WTC11 (cell line): ENCODE measurements around the gene NELL2. TPM values are rescaled to one million over a fixed set of nuclear protein-coding genes. Genes with fewer than 3 reads are reported as not detected.

Experiments used
- ATAC-seq: fragments of 200-7000 bp; cut with Tn5 transposase; 2 replicates; pipeline ENCODE4 v1.10.0; 2021; ENCODE audit warnings: mild to moderate bottlenecking, moderate library complexity
- CTCF ChIA-PET: fragments of 300-600 bp; sonication (Branson Sonifier 250); formaldehyde crosslinking; loops from one replicate; lab custom pipeline; 2021; ENCODE audit warnings: antibody characterized with exemption; lab: Charles Lee
- POLR2A ChIA-PET: fragments of 350-600 bp; sonication (Branson Sonifier 250); formaldehyde crosslinking; loops from one replicate; lab custom pipeline; 2021; ENCODE audit warnings: antibody characterized with exemption; lab: Charles Lee
- DNase-seq: peaks from one replicate; pipeline ENCODE4 v3.0.0; 2021; ENCODE audit warnings: low spot score
- H3K27ac Mint-ChIP-seq: 2 replicates; pipeline ENCODE4 v1.8.0; 2021; ENCODE audit warnings: mixed read lengths
- H3K27me3 Mint-ChIP-seq: 2 replicates; pipeline ENCODE4 v1.8.0; 2021; ENCODE audit warnings: low read depth, mild to moderate bottlenecking, moderate library complexity, mixed read lengths
- H3K36me3 Mint-ChIP-seq: 2 replicates; pipeline ENCODE4 v1.8.0; 2021; ENCODE audit warnings: mixed read lengths
- H3K4me1 Mint-ChIP-seq: 2 replicates; pipeline ENCODE4 v1.8.0; 2022; ENCODE audit warnings: mixed read lengths
- H3K4me3 Mint-ChIP-seq: 2 replicates; pipeline ENCODE4 v1.8.0; 2021; ENCODE audit warnings: mild to moderate bottlenecking, moderate library complexity, mixed read lengths
- H3K9me3 Mint-ChIP-seq: 2 replicates; pipeline ENCODE4 v1.8.0; 2021; ENCODE audit warnings: mixed read lengths
- ARID4B ChIP-seq: sonication (generic); formaldehyde crosslinking; IDR thresholded peaks from 2 replicates; pipeline ENCODE4 v1.8.0; 2023; ENCODE audit warnings: missing genetic modification reagents, mild to moderate bottlenecking, borderline replicate concordance
- ATF3 ChIP-seq: sonication (generic); formaldehyde crosslinking; conservative IDR thresholded peaks from 2 replicates; pipeline ENCODE4 v1.8.1; 2022; ENCODE audit warnings: mild to moderate bottlenecking, missing genetic modification reagents
- CDX4 ChIP-seq: fragments of 250-450 bp; sonication (Bioruptor Pico); IDR thresholded peaks from 2 replicates; pipeline ENCODE4 v1.9.0; 2021; ENCODE audit warnings: moderate library complexity, mild to moderate bottlenecking, inconsistent platforms, borderline replicate concordance
- CREM ChIP-seq: sonication (generic); formaldehyde crosslinking; IDR thresholded peaks from 2 replicates; pipeline ENCODE4 v1.8.1; 2022; ENCODE audit warnings: mild to moderate bottlenecking, missing genetic modification reagents, moderate library complexity
- CTCF ChIP-seq: fragments of 200-600 bp; IDR thresholded peaks from 2 replicates; pipeline ENCODE4 v1.8.0; 2022; ENCODE audit warnings: antibody characterized with exemption
- ESRRA ChIP-seq: sonication (generic); formaldehyde crosslinking; IDR thresholded peaks from 2 replicates; pipeline ENCODE4 v1.8.1; 2022; ENCODE audit warnings: mild to moderate bottlenecking, missing genetic modification reagents, borderline replicate concordance
- FOXJ3 ChIP-seq: sonication (generic); formaldehyde crosslinking; IDR thresholded peaks from 2 replicates; pipeline ENCODE4 v1.9.0; 2021; ENCODE audit warnings: missing genetic modification reagents, mild to moderate bottlenecking, borderline replicate concordance
- FOXK1 ChIP-seq: sonication (generic); formaldehyde crosslinking; IDR thresholded peaks from 2 replicates; pipeline ENCODE4 v1.8.0; 2022; ENCODE audit warnings: mild to moderate bottlenecking, moderate library complexity, missing genetic modification reagents
- GABPB1 ChIP-seq: sonication (generic); formaldehyde crosslinking; IDR thresholded peaks from 2 replicates; pipeline ENCODE4 v1.8.1; 2023; ENCODE audit warnings: mild to moderate bottlenecking, missing genetic modification reagents
- IRF1 ChIP-seq: sonication (generic); formaldehyde crosslinking; IDR thresholded peaks from 2 replicates; pipeline ENCODE4 v1.8.0; 2023; ENCODE audit warnings: missing genetic modification reagents
- JAZF1 ChIP-seq: fragments of 250-450 bp; sonication (Bioruptor Pico); IDR thresholded peaks from 2 replicates; pipeline ENCODE4 v1.9.0; 2021; ENCODE audit warnings: moderate library complexity, mild to moderate bottlenecking, inconsistent platforms
- MLX ChIP-seq: sonication (generic); formaldehyde crosslinking; IDR thresholded peaks from 2 replicates; pipeline ENCODE4 v1.8.1; 2023; ENCODE audit warnings: mild to moderate bottlenecking, missing genetic modification reagents, moderate library complexity
- NFATC4 ChIP-seq: fragments of 250-450 bp; sonication (Bioruptor Pico); IDR thresholded peaks from 2 replicates; pipeline ENCODE4 v1.9.0; 2021; ENCODE audit warnings: mild to moderate bottlenecking
- NR3C1 ChIP-seq: sonication (generic); formaldehyde crosslinking; conservative IDR thresholded peaks from 2 replicates; pipeline ENCODE4 v1.8.1; 2023; ENCODE audit warnings: low read depth, mild to moderate bottlenecking, missing genetic modification reagents
- PRDM15 ChIP-seq: sonication (generic); formaldehyde crosslinking; IDR thresholded peaks from 2 replicates; pipeline ENCODE4 v1.8.0; 2022; ENCODE audit warnings: missing genetic modification reagents
- RORB ChIP-seq: fragments of 250-450 bp; sonication (Bioruptor Pico); IDR thresholded peaks from 2 replicates; pipeline ENCODE4 v1.9.0; 2021; ENCODE audit warnings: mild to moderate bottlenecking
- SMAD4 ChIP-seq: sonication (generic); formaldehyde crosslinking; IDR thresholded peaks from 2 replicates; pipeline ENCODE4 v1.8.0; 2022; ENCODE audit warnings: mild to moderate bottlenecking, missing genetic modification reagents
- SOX15 ChIP-seq: fragments of 250-450 bp; sonication (Bioruptor Pico); IDR thresholded peaks from 2 replicates; pipeline ENCODE4 v1.9.0; 2021; ENCODE audit warnings: mild to moderate bottlenecking
- ZNF219 ChIP-seq: sonication (generic); formaldehyde crosslinking; IDR thresholded peaks from 2 replicates; pipeline ENCODE4 v1.8.0; 2023; ENCODE audit warnings: missing genetic modification reagents, mild to moderate bottlenecking, borderline replicate concordance
- ZSCAN18 ChIP-seq: fragments of 250-450 bp; sonication (Bioruptor Pico); IDR thresholded peaks from 2 replicates; pipeline ENCODE4 v2.1.2; 2022; ENCODE audit warnings: mild to moderate bottlenecking, moderate library complexity
- total RNA-seq: library from RNA; stranded (reverse); gene quantifications from 3 replicates; pipeline ENCODE4 v1.2.3, GENCODE V29; 2021

NELL2 gene
- total RNA-seq, 1 experiment from 2014 or later = 37.4 TPM

- TF ChIP-seq IRF1 (CRISPR knock-in tag) (no peak), ATF3 (CRISPR knock-in tag) (no peak), CREM (no peak)
These were observed 202.3 kb downstream of the NELL2 start (continued) for GRCh38 chr12:44673811-44674210.

- TF ChIP-seq FOXK1 (CRISPR knock-in tag) = no peak
- no peak for TF ChIP-seq GABPB1 (CRISPR knock-in tag)
- no peak for TF ChIP-seq JAZF1 (CRISPR knock-in tag)
- no peak for TF ChIP-seq SMAD4 (CRISPR knock-in tag)
- TF ChIP-seq MLX (CRISPR knock-in tag) = no peak
- TF ChIP-seq ZSCAN18 (CRISPR knock-in tag) = no peak
- no peak for TF ChIP-seq NFATC4 (CRISPR knock-in tag)
- TF ChIP-seq FOXJ3 (CRISPR knock-in tag) = no peak
- no peak for TF ChIP-seq RORB (CRISPR knock-in tag)
- TF ChIP-seq ZNF219 (CRISPR knock-in tag) = no peak
- TF ChIP-seq CDX4 (CRISPR knock-in tag) = no peak
- no peak for TF ChIP-seq ESRRA
- no peak for TF ChIP-seq ARID4B (CRISPR knock-in tag)
- ChIA-PET CTCF (no interaction called here), POLR2A (no interaction called here)
- Mint-ChIP-seq H3K36me3 (peaks cover 18% of the 10 kb centered on the region), H3K27me3 (no peaks in the 10 kb centered on the region), H3K9me3 (peaks cover 27% of the 10 kb centered on the region), H3K4me3 (no peak overlapping the region), H3K4me1 (peaks cover 8% of the 10 kb centered on the region; the same call in 1 of the 2 replicates), H3K27ac (no peak overlapping the region)
- ATAC-seq = no peak
- no peak for DNase-seq
These were observed 204.1 kb downstream of the NELL2 start for GRCh38 chr12:44672042-44672441.

GRCh38 chr12:44668443-44668842 is 207.7 kb downstream of the NELL2 start:
- DNase-seq (no peak), ATAC-seq (no peak)
- ChIA-PET CTCF (no interaction called here), POLR2A (no interaction called here)
- Mint-ChIP-seq H3K9me3 (peaks cover 27% of the 10 kb centered on the region), H3K27me3 (no peaks in the 10 kb centered on the region), H3K36me3 (peaks cover 18% of the 10 kb centered on the region), H3K4me1 (no peaks in the 10 kb centered on the region), H3K27ac (no peak overlapping the region), H3K4me3 (no peak overlapping the region)
- TF ChIP-seq JAZF1 (CRISPR knock-in tag) (no peak), NR3C1 (CRISPR knock-in tag) (no peak), PRDM15 (CRISPR knock-in tag) (no peak), SOX15 (CRISPR knock-in tag) (no peak), CTCF (no peak)
